K562 (cell line): ENCODE measurements around the gene USP49. TPM values are rescaled to one million over a fixed set of nuclear protein-coding genes. Genes with fewer than 3 reads are reported as not detected.

Experiments
- CBX1 ChIP-seq: sonication (generic); IDR thresholded peaks from 2 replicates; pipeline ENCODE4 v1.6.1; 2016; ENCODE audit warnings: antibody characterized with exemption, low read depth, mild to moderate bottlenecking
- CTCF ChIP-seq, 3 experiments: IDR thresholded peaks in 2 of 3; conservative IDR thresholded peaks in 1 of 3; 2 replicates each; pipeline ENCODE4 v1.5.1; 2011 to 2012; ENCODE audit warnings: low read length in 3 of 3, mild to moderate bottlenecking in 3 of 3, control low read depth in 2 of 3, improper control_type of control experiment in 1 of 3, inconsistent platforms in 1 of 3, low read depth in 1 of 3, mixed read lengths in 1 of 3, moderate library complexity in 1 of 3; ENCODE audit not compliant: insufficient read depth in 2 of 3
- E4F1 ChIP-seq: fragments of 250-450 bp; sonication (Bioruptor Pico); IDR thresholded peaks from 2 replicates; pipeline ENCODE4 v1.5.0; 2021; ENCODE audit warnings: mild to moderate bottlenecking, borderline replicate concordance
- L3MBTL2 ChIP-seq: fragments of 450-650 bp; IDR thresholded peaks from 2 replicates; pipeline ENCODE4 v1.6.1; 2016; ENCODE audit warnings: mild to moderate bottlenecking, moderate library complexity
- SMC3 ChIP-seq: conservative IDR thresholded peaks from 2 replicates; pipeline ENCODE4 v1.6.1; 2011; ENCODE audit warnings: low read depth, low read length, improper control_type of control experiment; ENCODE audit not compliant: insufficient read depth
- ZNF407 ChIP-seq: fragments of 450-650 bp; IDR thresholded peaks from 2 replicates; pipeline ENCODE4 v1.6.1; 2016; ENCODE audit warnings: low read depth
- polyA plus RNA-seq, 8 experiments: library from polyadenylated mRNA; depleted of rRNA in 4 of 8; stranded (reverse) in 5 of 8; unstranded in 3 of 8; fragments of >200 nt; fragmentation: Nextera tagmentation in 2 of 8; fragmentation: Illumina TruSeq in 1 of 8; extraction: Ambion mirVana in 2 of 8; extraction: Trizol in 1 of 8; gene quantifications; 2 replicates each; pipeline versions ENCODE4 v1.2.1 to v1.2.3, GENCODE V29; 2011 to 2014; ENCODE audit warnings: inconsistent platforms in 1 of 8, missing spikeins in 1 of 8
- total RNA-seq, 7 experiments: library from RNA; depleted of rRNA in 6 of 7; stranded (reverse); fragments of >200 nt in 6 of 7; fragmentation: Illumina TruSeq in 2 of 7; extraction: Trizol in 2 of 7; gene quantifications; 2 replicates each; pipeline versions ENCODE4 v1.2.1 to v1.2.3, GENCODE V29; 2011 to 2021; ENCODE audit warnings: low replicate concordance in 1 of 7
- TF ChIP-seq, protein P1 (sequence below): sonication (generic); formaldehyde crosslinking; IDR thresholded peaks from 2 replicates; pipeline ENCODE4 v1.8.1; 2023; ENCODE audit warnings: missing genetic modification reagents, mild to moderate bottlenecking, borderline replicate concordance

Gene USP49
- total and polyA plus RNA-seq, 9 of the 15 experiments (the other 6 are each of a cell fraction or from before 2014, with no cell fraction given), result 1.0 to 9.9 (median 6.5) TPM

- TF ChIP-seq E4F1 (no peak), L3MBTL2 (no peak; the same call in 1 of the 2 replicates), CTCF (IDR thresholded peaks at IDR 0.05 in 2 of 3, conservative IDR thresholded peaks at IDR 0.05 in 1 of 3; ENCODE audit: insufficient read depth in 2 of 3, low read depth in 1 of 3, low read length in 3 of 3) (no peak), CBX1 (no peak), ZNF407 (peak; percentile 54; the same call in 1 of the 2 replicates), SMC3 (no peak)
- TF ChIP-seq, protein P1, sequence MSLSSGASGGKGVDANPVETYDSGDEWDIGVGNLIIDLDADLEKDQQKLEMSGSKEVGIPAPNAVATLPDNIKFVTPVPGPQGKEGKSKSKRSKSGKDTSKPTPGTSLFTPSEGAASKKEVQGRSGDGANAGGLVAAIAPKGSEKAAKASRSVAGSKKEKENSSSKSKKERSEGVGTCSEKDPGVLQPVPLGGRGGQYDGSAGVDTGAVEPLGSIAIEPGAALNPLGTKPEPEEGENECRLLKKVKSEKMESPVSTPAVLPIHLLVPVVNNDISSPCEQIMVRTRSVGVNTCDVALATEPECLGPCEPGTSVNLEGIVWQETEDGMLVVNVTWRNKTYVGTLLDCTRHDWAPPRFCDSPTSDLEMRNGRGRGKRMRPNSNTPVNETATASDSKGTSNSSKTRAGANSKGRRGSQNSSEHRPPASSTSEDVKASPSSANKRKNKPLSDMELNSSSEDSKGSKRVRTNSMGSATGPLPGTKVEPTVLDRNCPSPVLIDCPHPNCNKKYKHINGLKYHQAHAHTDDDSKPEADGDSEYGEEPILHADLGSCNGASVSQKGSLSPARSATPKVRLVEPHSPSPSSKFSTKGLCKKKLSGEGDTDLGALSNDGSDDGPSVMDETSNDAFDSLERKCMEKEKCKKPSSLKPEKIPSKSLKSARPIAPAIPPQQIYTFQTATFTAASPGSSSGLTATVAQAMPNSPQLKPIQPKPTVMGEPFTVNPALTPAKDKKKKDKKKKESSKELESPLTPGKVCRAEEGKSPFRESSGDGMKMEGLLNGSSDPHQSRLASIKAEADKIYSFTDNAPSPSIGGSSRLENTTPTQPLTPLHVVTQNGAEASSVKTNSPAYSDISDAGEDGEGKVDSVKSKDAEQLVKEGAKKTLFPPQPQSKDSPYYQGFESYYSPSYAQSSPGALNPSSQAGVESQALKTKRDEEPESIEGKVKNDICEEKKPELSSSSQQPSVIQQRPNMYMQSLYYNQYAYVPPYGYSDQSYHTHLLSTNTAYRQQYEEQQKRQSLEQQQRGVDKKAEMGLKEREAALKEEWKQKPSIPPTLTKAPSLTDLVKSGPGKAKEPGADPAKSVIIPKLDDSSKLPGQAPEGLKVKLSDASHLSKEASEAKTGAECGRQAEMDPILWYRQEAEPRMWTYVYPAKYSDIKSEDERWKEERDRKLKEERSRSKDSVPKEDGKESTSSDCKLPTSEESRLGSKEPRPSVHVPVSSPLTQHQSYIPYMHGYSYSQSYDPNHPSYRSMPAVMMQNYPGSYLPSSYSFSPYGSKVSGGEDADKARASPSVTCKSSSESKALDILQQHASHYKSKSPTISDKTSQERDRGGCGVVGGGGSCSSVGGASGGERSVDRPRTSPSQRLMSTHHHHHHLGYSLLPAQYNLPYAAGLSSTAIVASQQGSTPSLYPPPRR (CRISPR knock-in tag), result no peak
Observed at GRCh38 chr6:41894366-41895299, 542 bp downstream of the USP49 start (continued).
